NCI-H510A treated with DMSO at 0.1 percent for 48 hours (cell line): Measurements from ENCODE around the gene NCKAP5L.
A peak's percentile ranks its signal among the peaks of the same experiment; 100 is the strongest.
"Not testable (repeated sequence)": the region's sequence is repeated elsewhere in the genome, so short reads cannot be mapped to it uniquely, and the experiment has no call there.

Source experiments
- DNase-seq: peaks from one replicate; lab custom pipeline; 2025; lab: John Stamatoyannopoulos, UW

Gene NCKAP5L

DNA sequence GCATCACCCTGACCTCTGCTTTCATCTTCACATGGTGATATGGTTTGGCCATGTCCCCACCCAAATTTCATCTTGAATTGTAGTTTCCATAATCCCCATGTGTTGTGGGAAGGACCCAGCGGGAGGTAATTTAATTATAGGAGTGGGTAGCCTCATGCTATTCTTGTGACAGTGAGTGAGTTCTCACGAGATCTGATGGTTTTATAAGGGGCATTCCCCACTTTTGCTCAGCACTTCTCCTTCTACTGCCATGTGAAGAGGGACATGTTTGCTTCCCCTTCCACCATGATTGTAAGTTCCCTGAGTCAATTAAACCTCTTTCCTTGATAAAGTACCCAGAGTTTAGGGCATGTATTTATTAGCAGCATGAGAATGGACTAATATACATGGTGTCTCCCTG, 48.6 kb downstream of the NCKAP5L start:
- DNase-seq = no peak

DNA sequence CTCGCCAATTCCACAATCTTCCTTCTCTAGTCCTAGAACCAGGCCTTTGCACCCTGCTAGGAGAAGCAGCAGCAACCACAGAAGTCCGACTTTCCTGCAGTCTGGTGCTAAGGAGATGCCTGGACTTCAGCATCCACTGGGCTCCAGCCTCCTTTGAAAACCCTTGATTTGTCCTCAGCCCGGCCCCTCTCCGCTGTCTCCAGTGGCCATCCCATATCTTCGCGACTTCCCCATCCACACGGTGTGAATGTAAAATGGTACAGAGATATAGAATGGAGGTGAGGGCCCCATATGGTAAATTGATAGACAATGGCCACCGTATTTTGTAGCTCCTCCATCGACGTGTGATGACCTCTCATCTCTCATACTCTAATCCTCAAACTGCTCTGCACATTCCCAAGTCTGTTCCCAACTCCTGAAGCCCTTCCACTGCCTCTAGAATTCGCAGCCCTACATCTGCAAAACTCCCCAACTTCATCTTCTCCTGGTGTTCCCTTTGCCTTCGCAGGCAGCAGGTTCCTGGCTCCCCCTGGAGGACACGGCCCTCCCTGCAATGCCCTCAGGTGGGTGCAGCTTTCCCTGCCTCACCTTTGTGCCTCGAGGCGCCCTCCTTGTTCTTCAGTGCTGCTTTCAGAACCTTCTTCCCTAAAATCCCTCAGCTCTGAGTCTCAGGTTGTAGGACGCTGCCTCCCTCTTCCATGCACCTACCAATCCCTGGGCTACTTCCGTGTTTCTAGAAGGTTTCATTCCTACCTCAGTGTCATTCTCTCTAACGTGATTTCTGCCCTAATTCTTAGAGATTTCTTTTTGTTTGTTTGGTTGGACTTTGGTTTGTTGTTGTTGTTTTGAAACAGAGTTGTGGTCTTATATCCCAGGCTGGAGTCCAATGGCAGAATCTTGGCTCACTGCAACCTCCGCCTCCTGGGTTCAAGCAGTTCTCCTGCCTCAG, 50.1 kb downstream of the NCKAP5L start:
- peak; percentile 43 for DNase-seq

DNA sequence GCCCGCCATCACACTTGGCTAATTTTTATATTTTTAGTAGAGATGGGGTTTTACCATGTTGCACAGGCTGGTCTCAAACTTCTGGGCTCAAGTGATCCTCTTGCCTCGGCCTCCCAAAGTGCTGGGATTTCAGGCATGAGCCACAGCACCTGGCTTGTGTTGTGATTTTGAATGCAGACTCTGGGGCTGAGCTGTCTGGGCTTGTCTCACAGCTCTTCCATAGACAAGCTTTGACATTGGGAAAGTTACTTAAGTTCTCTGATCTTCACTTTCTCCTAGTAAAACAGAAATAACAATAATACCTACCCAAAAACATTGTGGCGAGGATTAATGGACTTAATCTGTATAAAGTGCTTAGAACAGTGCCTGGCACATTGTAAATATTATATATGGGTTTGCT, 50.9 kb downstream of the NCKAP5L start:
- no peak for DNase-seq

DNA sequence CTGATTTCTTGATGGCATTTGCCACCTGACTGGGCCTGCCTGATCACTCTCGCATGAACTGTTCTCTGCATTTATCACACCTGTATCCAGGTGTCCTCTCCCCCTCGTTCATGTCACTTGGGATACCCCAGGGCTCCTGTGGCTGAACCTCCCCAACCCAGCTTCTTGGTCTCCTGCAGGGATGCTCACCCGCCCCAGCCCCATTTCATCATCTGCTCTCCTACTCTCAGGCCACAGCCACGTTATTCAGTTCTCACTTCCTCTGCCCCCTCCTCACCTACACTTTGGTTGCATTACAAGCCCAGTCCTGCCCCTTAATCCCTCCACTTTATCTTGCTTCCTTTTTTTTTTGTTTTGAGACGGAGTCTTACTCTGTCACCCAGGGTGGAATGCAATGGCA, 51.4 kb downstream of the NCKAP5L start:
- no peak for DNase-seq

DNA sequence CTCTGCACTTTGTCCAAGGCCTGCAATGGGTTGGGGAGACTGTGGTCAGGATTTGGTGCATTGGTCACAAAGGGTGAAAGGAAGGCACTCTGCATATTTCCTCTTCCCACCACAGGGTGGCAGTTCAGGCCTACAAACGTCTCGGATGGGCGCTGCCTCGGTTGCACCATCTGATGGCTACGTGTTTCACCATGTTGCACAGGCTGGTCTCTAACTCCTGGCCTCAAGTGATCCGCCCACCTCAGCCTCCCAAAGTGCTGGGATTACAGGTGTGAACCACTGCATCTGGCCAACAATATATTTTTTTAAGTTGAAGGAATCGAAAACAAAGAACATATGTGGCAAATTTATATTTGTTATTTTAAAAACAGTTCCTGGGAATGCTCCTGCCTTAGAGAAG, 51.8 kb downstream of the NCKAP5L start:
- peak; percentile 74 for DNase-seq

DNA sequence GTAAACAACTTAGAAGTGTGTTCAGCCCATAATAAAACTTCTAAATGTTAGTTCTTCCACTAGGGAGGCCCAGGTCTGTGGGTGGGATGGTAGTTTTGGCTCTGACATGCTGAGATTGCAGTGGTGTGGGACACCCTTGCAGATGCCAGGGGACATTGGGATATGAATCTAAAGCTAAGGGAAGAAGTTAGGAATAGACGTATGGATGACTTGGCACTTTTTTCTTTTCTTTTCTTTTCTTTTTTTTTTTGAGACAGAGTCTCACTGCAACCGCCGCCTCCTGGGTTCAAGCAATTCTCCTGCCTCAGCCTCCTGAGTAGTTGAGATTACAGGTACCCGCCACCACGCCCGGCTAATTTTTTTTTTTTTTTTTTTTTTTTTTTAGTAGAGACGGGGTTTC, 55.1 kb downstream of the NCKAP5L start:
- DNase-seq = not testable (repeated sequence)

DNA sequence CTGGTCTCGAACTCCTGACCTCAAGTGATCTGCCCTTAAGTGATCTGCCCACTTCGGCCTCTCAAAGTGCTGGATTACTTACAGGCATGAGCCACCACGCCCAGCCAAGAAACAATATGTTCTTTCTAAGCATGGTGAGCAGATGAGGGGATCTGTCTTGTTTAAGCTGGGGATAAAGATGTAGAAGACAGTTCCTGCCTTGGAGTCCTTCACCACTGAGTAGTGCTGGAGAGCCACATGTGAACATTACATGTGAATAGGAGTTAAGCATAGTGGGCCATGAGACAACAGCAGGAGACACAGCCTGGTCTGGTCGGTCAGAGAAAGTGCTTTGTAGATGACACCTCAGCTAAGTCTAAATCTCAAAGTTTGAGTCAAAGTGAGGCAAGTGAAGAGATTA, 60.9 kb downstream of the NCKAP5L start:
- no peak for DNase-seq

DNA sequence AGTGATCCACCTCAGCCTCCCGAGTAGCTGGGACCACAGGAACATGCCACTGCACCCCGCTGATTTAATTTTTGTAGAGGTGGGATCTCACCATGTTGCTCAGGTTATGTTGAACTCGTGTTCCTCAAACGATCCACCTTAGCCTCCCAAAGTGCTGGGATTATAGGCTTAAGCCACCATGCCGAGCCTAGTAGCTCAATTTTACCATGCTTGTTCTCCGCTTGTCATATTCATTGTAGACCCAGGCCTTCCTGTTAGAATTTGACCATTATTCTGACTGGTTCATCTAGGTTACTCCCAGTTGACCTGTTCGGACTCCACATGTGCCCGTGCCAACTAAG, 62.1 kb downstream of the NCKAP5L start:
- no peak for DNase-seq

DNA sequence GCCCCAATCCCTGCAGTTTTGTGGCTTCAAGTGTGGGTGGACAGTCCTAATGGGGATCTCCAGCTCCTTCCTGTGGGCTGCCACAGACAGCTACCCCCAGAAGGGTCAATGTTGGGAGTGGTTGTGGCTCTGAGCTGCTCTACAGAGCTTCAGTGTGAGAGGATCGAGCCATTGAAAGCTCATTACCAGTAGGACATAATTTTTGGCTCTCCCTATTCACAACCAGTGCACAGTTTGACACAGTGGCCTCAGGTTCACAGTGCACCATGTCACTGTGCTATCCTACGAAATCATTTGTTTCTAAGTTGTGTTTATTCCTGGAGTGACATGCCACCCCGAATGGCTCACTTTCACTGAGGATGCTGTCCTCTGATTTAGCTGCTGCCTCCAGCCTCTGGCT, 64.1 kb downstream of the NCKAP5L start:
- no peak for DNase-seq

DNA sequence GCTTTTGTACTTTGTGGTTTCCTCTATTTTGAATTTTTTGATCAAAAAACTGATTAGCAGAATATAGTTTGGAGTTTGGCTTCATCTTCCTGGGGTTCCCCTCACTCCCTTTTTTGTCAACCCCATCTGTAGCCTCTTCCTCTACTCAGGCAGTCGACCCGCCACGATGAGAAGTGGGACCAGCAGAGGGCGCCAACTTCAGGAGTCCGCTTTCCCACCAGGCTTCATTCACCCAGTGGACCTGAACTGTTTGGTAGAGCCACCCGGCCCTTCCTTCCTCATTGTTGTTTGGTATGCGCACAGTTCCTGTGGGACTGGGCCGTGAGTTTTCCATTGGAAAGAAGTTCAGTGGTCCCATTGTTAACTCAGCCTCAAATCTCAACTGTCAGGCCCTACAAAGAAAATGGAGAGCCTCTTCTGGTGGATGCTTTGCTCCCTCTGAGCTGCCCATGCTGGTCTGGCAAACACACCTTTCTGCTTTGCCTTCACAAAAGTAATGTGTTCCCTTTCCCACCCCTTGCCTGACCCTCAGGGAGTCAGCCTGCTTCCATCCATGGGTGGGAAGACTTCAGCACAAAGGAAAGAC, 65.1 kb downstream of the NCKAP5L start:
- peak; percentile 26 for DNase-seq

DNA sequence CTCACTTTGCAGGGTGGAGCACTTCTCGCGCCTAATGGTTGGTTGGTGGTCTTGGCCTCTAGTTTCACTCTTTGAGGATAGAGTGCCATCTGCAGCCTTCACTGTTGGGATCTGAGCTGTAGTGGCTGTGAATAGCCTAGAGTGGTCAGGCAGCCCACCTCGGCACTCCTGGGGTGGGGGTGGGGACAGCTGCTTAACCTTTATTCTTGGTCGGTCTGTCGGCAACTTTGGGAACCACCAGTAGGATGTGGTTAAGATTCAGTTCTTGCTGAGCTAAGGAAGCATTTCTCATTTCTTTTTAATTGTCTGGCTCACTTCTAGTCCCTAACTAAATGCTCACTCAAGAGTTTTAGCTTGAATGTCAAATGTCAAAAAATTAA, 65.8 kb downstream of the NCKAP5L start:
- no peak for DNase-seq

DNA sequence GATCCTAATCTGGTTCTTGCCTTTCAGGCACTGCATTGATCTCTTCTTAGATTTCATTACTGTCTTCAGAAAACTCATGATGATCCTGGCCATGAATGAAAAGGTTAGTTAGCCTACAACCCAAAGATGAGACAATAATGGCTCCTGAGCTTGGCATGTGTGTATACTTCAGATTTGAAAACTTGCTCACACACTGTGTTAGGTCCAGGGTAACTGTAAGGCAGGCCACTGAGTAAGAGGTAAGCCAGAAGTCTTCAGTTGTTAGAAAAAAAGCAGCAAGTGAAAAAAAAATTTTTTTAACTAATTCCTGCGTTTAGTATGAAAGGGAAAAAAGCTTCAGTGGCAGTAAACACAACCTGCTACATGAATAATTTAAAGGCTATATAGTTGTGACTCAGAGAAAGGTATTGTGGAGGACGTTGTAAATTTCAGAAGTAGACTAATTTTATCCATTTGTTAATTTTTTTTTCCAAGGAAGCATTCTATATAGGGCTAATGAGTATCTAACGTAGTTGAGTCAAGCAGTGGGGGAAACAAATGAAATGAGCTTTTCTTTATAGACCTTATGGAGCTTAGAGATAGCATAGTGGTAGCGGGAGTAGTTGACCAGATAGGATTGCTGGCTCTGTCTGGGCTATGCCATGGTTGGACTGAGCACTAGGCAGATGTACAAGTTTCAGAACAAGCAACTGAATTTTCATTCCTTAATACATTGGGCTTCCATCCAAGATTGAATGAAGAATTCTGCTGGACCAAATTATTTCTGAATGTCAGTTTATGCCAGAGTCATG, 66.3 kb downstream of the NCKAP5L start:
- no peak for DNase-seq

DNA sequence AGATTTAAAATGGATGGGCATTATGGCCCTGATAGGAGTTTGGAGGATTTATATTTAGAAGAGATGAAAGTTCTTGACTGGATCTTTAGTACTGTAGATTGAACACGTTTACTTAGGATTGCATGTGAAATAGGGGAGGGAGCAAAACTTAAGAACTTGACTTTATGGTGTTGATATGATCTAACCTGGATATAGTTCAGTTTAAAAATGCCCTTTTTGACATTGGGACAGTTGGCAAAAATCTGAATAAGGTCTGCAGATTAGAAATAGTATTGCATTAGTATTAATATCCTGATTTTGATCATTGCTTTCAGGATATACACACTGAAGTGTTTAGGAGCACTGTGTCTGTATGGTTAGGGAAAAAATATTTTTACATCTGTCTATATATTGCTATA, 77.2 kb downstream of the NCKAP5L start:
- DNase-seq = no peak

DNA sequence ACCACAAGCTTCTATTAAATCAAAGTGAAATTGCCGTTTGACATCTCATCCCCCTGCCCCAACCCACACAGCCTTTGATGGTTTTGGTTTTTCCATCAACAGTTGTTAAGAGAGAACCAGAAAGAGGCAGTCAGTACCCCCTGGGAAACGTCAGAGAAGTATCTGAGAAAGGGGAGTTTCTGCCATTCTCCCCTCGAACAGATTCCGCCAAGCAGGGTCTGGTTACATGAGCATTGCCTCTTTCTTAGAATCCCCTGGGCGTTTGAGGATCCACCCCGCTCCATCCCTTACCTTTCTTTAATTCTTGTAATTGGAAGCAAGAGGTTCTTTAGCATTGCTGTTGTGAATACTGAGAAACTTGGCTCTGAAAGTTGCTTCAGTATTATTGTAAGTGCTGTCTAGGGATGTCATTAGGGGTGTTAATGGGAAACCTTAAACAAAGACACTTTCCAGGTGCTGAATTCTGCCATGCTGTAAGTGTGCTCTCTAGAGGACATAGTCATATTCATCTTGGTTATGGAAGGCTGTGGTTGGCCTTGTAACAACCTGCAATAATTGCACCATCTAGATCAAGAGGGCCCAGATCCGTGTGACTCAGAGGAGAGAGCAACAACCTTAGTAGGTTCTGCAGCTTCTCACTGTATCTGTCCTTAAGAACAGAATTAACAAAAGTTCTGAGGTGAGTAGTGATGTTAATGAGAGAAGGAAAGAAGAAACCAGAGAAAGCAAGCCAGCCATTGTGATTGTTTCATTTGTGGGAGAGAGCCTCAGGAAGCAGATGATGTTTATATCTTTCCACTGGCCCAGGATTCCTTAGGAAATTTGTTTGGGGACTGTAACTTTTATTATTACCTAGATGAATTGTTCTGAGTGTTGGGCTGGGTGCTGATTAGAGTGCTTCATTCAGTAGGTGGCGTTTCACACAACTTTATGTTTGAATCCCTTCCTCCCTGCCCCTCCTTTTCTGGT, 77.9 kb downstream of the NCKAP5L start:
- DNase-seq = no peak

DNA sequence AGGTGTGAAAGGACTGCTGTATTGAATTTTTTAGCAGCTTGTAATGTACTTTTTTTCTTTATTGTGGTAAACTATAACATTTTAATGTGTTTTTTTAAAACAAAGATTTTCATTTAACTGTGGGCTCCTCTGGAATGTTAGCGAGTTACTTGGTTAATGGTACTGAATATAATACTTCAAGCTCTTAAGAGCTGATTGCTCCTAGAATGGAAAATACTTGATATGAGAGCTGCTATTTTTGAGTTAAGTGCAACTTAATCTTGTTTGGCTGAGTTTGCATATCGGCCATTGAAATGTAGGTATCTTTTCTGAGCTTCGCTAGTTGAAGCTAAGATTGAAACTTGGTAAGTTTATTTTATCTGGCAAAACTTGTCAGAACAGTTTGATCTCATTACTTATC, 79.4 kb downstream of the NCKAP5L start:
- DNase-seq = no peak

DNA sequence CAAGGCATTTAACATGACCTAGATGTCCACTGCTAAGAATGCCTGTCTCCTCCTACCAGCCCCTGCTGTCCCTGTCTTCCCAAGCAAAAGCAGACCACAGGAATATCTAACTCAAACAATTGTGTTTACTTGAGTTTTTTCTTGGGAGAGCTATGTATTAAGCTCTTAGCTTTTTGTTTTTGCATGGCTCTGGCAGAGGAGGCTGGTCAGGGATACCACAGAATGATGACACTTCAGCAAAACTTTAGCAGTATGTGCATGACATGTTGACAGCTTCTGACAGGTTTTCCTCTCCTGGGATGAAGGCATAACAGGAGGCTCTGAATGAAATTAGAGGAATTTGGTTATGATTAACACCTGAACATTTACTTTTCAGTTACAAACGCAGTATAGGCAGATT, 79.9 kb downstream of the NCKAP5L start:
- no peak for DNase-seq

DNA sequence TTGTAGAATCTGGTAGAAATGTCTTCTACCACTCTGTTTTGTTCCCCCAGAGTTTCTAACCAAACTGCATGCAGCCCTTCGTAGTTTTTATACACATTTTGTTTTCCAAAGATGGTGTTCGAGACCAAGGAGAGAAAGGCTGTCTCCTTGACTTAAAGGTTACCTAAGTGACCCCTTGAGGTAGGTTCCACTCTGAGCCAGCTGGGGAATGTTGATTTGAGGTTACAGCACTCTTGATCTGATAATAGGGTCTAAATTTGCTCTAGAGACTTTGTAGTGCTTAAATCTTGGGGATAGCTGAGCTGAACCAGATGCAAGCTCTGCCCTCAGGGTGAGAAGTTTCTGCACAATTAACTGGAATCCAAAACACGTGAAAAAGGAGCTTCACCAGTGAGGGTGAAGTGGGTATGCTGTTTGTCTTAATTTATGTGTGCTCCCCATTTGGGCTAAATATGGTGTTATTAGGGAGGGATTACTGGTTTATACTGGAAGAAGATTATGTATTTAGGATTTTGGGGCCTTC, 83.8 kb downstream of the NCKAP5L start:
- DNase-seq = no peak

DNA sequence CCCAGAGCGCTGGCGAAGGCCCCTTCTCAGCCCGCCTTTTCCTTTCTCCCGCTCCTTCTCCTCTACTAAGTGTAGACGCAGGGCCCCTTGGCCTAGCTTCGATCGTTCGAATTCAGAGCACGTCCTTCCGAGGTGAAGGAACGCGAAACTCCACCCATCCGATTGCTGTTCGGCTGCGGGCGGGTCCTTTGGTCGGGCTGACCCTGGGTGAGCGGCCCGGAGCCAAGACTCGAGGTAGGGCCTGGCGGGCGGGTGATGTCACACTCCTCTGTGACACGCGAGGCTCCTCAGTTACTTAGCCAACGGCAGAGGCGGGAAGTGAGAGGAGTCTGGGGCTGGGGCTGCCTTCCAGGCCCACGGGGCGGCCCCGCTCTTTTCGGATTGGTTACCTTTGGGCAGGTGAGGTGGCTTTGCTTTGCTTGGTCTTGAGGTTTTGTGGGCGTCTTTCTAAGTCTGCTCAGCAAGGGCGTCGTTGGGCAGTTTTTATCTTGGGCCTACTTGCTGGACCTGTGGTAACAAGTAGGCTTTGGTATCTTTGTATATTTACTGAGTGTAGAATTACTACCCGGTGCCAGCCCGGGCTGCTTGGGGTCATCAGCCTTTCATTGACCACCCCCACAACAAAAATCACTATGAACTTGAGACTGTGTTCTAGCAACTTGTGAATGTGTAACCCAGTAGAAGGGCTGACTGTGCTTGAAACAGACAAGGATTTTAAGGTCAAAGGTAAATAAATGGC, 86.2 kb downstream of the NCKAP5L start:
- DNase-seq = peak; percentile 51
